Urinary bladder (tissue), 4 donors: Measurements from ENCODE around the gene NIN. TPM values are rescaled to one million over a fixed set of nuclear protein-coding genes. Genes with fewer than 3 reads are reported as not detected.

Experiments
- DNase-seq: peaks from one replicate; pipeline ENCODE4 v3.0.0-alpha.2; 2015; ENCODE audit errors: extremely low spot score
- H3K27ac ChIP-seq: one replicate; pipeline ENCODE4 v1.5.1; 2013; ENCODE audit warnings: low read depth, mild to moderate bottlenecking, moderate library complexity
- H3K36me3 ChIP-seq: one replicate; pipeline ENCODE4 v1.6.1; 2013; ENCODE audit warnings: mild to moderate bottlenecking, moderate library complexity; ENCODE audit not compliant: insufficient read depth
- H3K4me1 ChIP-seq: one replicate; pipeline ENCODE4 v1.6.1; 2013; ENCODE audit warnings: mild to moderate bottlenecking, moderate library complexity; ENCODE audit not compliant: insufficient read depth
- H3K4me3 ChIP-seq: one replicate; pipeline ENCODE4 v1.5.1; 2013; ENCODE audit warnings: low read depth, low read length
- WGBS: extraction: QIAGEN DNeasy Blood & Tissue Kit; methylation state at CpG from one replicate; pipeline ENCODE4 v1.1.7; 2013; 5-methylcytosine and 5-hydroxymethylcytosine counted together
- polyA plus RNA-seq: library from polyadenylated mRNA; stranded (reverse); fragments of 200-250 nt; gene quantifications from one replicate; pipeline ENCODE4 v1.2.3, GENCODE V29; 2013
- total RNA-seq: library from RNA; depleted of rRNA; stranded (reverse); fragments of >200 nt; gene quantifications from one replicate; pipeline ENCODE4 v1.2.3, GENCODE V29; 2014
- donor health status: healthy with polysubstance abuse.
- donor health status: healthy.

Gene NIN
- total and polyA plus RNA-seq, 2 donors, result 11.3 to 46.8 TPM

- no peak for DNase-seq
- H3K4me3 ChIP-seq, result no peak overlapping the region
- no peak overlapping the region for H3K27ac ChIP-seq
- 85% methylated on average over 5 of the region's 5 CpGs for WGBS
- no peaks in the 10 kb centered on the region for H3K4me1 ChIP-seq
- H3K36me3 ChIP-seq, result no peaks in the 10 kb centered on the region
Observed at GRCh38 chr14:50856660-50857059, 25.7 kb upstream of the NIN start.

- WGBS, result 51% methylated on average over 1 of the region's 1 CpG
- H3K36me3 ChIP-seq, result no peaks in the 10 kb centered on the region
- H3K4me3 ChIP-seq, result no peak overlapping the region
- H3K4me1 ChIP-seq, result no peaks in the 10 kb centered on the region
- H3K27ac ChIP-seq, result no peak overlapping the region
- no peak for DNase-seq
Observed at GRCh38 chr14:50855558-50855957, 24.6 kb upstream of the NIN start.

- Histone ChIP-seq H3K27ac (no peak overlapping the region), H3K36me3 (no peaks in the 10 kb centered on the region), H3K4me3 (no peak overlapping the region), H3K4me1 (no peaks in the 10 kb centered on the region)
- 89% methylated on average over 5 of the region's 5 CpGs for WGBS
- no peak for DNase-seq
Observed at GRCh38 chr14:50854521-50854920, 23.6 kb upstream of the NIN start.

GRCh38 chr14:50853891-50854290 is 22.9 kb upstream of the NIN start:
- no peak overlapping the region for H3K27ac ChIP-seq
- H3K4me3 ChIP-seq, result no peak overlapping the region
- no peaks in the 10 kb centered on the region for H3K36me3 ChIP-seq
- DNase-seq, result no peak
- no peaks in the 10 kb centered on the region for H3K4me1 ChIP-seq

GRCh38 chr14:50846226-50846880 is 15.4 kb upstream of the NIN start:
- Histone ChIP-seq H3K36me3 (no peaks in the 10 kb centered on the region), H3K27ac (no peak overlapping the region), H3K4me3 (no peak overlapping the region), H3K4me1 (no peaks in the 10 kb centered on the region)
- 80% methylated on average over 8 of the region's 8 CpGs for WGBS
- DNase-seq, result no peak

- no peaks in the 10 kb centered on the region for H3K4me1 ChIP-seq
- no peak for DNase-seq
- no peaks in the 10 kb centered on the region for H3K36me3 ChIP-seq
- H3K4me3 ChIP-seq, result no peak overlapping the region
- WGBS, result 85% methylated on average over 3 of the region's 3 CpGs
- no peak overlapping the region for H3K27ac ChIP-seq
Observed at GRCh38 chr14:50845166-50845565, 14.2 kb upstream of the NIN start.

GRCh38 chr14:50844391-50844790 is 13.4 kb upstream of the NIN start:
- no peaks in the 10 kb centered on the region for H3K4me1 ChIP-seq
- H3K4me3 ChIP-seq, result no peak overlapping the region
- no peak for DNase-seq
- no peak overlapping the region for H3K27ac ChIP-seq
- no peaks in the 10 kb centered on the region for H3K36me3 ChIP-seq
- 91% methylated on average over 2 of the region's 2 CpGs for WGBS

GRCh38 chr14:50839691-50840090 is 8.7 kb upstream of the NIN start:
- H3K36me3 ChIP-seq, result no peaks in the 10 kb centered on the region
- H3K4me1 ChIP-seq, result no peaks in the 10 kb centered on the region
- 88% methylated on average over 5 of the region's 5 CpGs for whole genome bisulfite sequencing
- H3K27ac ChIP-seq, result no peak overlapping the region
- no peak overlapping the region for H3K4me3 ChIP-seq
- DNase-seq, result no peak

GRCh38 chr14:50839048-50839447 is 8.1 kb upstream of the NIN start:
- no peak for DNase-seq
- Histone ChIP-seq H3K27ac (no peak overlapping the region), H3K4me1 (no peaks in the 10 kb centered on the region), H3K4me3 (no peak overlapping the region), H3K36me3 (no peaks in the 10 kb centered on the region)
- WGBS, result 53% methylated on average over 1 of the region's 1 CpG

- Histone ChIP-seq H3K27ac (no peak overlapping the region), H3K4me1 (no peaks in the 10 kb centered on the region), H3K4me3 (no peak overlapping the region), H3K36me3 (no peaks in the 10 kb centered on the region)
- no peak for DNase-seq
- WGBS, result 86% methylated on average over 2 of the region's 2 CpGs
Observed at GRCh38 chr14:50837850-50838470, 7.0 kb upstream of the NIN start.

- Histone ChIP-seq H3K36me3 (no peaks in the 10 kb centered on the region), H3K4me3 (no peak overlapping the region), H3K4me1 (no peaks in the 10 kb centered on the region), H3K27ac (no peak overlapping the region)
- 89% methylated on average over 10 of the region's 10 CpGs for WGBS
- no peak for DNase-seq
Observed at GRCh38 chr14:50837271-50837670, 6.3 kb upstream of the NIN start.

GRCh38 chr14:50836515-50836914 is 5.6 kb upstream of the NIN start:
- H3K36me3 ChIP-seq, result no peaks in the 10 kb centered on the region
- 95% methylated on average over 5 of the region's 5 CpGs for WGBS
- no peak for DNase-seq
- H3K4me1 ChIP-seq, result no peaks in the 10 kb centered on the region
- H3K27ac ChIP-seq, result no peak overlapping the region
- H3K4me3 ChIP-seq, result no peak overlapping the region

GRCh38 chr14:50835280-50835679 is 4.3 kb upstream of the NIN start:
- H3K4me1 ChIP-seq, result no peaks in the 10 kb centered on the region
- no peak overlapping the region for H3K4me3 ChIP-seq
- no peak overlapping the region for H3K27ac ChIP-seq
- H3K36me3 ChIP-seq, result no peaks in the 10 kb centered on the region
- WGBS, result 63% methylated on average over 2 of the region's 2 CpGs
- no peak for DNase-seq

GRCh38 chr14:50834802-50835276 is 3.9 kb upstream of the NIN start:
- H3K4me1 ChIP-seq, result no peaks in the 10 kb centered on the region
- H3K27ac ChIP-seq, result no peak overlapping the region
- no peak overlapping the region for H3K4me3 ChIP-seq
- 90% methylated on average over 5 of the region's 5 CpGs for whole genome bisulfite sequencing
- no peaks in the 10 kb centered on the region for H3K36me3 ChIP-seq
- no peak for DNase-seq
